Raji (cell line): ENCODE measurements around the gene SKAP1.

Experiments used
- POLR2A ChIP-seq: IDR thresholded peaks from 2 replicates; pipeline ENCODE4 v1.6.1; 2011; ENCODE audit warnings: low read depth, low read length, control low read depth; ENCODE audit not compliant: insufficient read depth

Gene SKAP1

DNA sequence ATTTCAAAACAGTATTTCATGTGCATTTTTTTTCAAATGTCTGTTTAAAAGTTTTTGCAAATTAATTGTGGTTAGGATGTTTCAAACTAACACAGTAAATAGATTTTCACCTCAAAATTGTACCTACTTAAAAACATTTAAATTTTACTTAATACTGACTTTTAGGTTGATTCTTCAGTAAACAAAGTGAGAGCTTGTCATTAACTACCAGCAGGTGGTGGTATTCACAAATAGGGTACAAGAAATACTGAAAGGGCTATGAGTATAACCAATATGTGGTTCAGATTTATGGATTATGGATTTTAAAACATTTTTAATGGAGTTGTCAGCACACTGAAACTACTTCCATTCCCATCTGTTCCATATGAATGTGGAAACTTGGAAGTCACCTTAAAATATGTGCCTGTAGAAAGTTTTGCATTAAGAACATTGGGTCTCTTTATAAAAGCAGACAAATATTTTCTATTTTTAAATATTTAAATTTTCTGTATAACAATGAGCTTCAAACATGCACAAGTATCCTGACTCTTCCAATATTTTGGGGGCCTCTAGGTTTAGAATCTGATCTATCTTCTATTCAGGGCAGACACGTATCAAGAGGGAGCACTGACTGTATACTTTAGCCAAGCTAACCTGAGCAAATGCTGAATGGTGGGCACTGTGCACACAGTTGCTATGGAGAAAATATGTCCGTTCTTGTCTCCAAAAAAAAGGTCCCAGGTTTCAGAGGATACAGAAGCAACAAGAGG lies 166.9 kb downstream of the SKAP1 start:
- no peak for TF ChIP-seq POLR2A

DNA sequence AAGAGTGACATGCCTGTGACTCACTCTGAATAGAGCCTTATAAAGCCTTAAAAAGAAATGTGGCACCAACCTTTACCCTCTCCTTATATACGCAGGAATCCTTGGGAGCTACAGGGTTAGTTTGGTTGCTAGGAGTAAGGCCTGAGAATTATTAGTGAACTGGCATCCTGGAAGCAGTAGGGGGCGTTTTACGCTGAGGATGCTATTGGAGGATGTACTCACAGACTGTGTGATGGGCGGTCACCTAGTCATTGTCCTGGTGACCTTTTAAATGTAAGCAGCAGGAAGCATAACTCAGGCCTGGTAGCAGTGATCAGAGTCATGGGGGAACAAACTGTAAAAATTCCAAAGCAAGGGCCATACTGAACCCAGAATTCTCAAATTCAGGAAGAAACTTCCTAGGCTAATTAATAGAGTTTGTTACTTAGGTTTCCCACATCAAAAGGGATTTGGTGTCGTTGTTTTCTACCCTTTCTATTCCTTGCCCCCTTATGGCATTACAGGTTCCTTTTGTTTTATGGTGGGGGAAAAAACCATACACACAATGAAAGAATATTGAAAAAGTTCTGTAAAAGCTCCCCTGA lies 168.6 kb downstream of the SKAP1 start:
- no peak for TF ChIP-seq POLR2A

GRCh38 chr17:48259694-48260291 lies 170.2 kb downstream of the SKAP1 start:
- no peak for TF ChIP-seq POLR2A

DNA sequence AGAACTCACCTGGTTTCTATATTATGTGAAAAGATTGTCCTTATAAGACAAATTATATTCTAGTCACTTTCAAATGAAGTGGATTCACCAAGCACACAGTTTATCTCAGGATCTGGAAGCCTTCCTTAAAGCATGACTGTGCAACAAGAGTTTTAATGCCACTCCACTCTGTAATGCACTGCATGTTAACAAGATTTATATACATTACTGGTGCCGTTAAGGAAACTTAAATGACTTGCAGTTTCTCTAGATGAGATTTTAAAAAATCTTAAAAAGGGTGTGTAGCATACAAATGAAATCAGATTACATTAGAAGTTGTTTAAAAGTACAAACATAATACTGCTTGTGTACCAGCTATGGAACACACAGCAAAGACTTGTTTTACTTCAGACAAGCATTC lies 171.7 kb downstream of the SKAP1 start:
- TF ChIP-seq POLR2A = no peak

GRCh38 chr17:48255759-48256158 lies 174.3 kb downstream of the SKAP1 start:
- TF ChIP-seq POLR2A = no peak

DNA sequence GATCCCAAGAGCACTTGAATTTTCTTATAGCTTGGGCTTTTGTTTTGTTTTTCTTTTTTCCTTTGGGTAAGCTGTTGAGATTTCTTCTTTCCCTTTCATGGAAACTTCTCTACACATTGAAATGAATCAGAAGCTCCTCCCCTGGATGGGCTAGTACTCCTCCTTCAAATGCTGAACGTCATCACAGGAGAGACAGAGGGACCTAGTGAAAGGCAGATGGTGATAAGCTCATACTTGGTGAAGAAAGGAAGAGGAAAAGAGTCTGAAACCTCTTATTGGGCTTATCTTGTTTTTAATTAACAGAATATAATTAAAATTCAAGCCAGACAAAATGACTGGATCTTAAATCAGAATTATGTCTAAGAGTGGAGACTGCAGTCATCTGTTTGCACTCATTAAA lies 175.1 kb downstream of the SKAP1 start:
- TF ChIP-seq POLR2A = no peak

DNA sequence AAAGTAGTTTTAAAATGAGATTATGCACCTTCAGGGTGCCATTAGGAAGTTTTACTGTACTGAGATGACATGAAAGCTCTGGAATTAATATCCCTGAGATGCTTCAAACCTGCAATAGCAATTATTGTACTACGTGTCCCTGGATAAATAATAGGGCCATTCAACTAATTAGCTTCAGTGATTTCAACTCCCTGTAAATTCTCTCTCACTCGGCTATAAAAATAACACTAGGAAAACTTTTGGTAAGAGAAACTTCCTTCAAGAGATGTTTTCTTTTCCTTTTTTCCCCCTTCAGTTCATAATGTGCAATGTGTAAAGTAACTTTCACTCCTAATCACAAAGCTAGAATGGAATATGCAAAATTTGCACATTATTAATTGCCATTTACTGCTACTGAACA lies 176.0 kb downstream of the SKAP1 start:
- no peak for TF ChIP-seq POLR2A

DNA sequence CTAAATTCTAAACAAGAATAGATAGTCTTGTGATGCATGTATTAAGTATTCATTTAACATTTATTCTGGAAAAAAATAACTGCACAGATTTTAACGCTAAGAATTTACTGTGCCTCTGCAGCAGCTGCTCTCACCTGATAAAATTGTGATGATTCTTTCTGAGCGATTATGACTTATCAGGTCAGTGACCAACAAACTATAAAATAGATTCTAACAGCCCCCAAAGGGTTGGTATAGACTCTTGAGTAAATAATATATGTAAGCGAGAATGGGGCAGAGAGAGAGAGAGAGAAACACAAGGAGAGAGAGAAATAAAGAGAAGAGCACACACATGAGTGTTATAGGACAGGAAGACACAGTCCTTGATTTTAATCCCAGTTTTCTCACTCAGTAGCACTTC lies 178.1 kb downstream of the SKAP1 start:
- TF ChIP-seq POLR2A = no peak

GRCh38 chr17:48250949-48251348 lies 179.1 kb downstream of the SKAP1 start:
- TF ChIP-seq POLR2A = no peak

DNA sequence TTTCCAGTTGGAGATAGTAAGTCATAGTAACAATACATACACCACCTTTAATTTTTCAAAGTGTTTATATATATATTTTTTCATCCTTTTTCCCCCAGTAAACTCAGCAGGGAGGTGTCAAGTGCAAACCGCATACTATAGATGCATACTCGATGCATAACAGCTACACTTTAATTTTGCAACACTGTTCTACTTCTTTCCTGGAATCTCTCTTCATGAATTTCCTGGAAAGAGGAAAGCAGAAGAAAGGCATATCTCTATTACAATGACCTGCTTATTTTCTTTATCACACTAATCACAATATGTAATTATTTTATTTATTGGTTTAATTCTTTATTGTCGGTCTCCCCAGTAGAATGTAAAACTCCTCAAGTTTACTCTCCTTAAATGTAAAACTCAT lies 182.4 kb downstream of the SKAP1 start:
- TF ChIP-seq POLR2A = no peak

- TF ChIP-seq POLR2A = no peak
Measured at GRCh38 chr17:48247038-48247437, 183.0 kb downstream of the SKAP1 start.

DNA sequence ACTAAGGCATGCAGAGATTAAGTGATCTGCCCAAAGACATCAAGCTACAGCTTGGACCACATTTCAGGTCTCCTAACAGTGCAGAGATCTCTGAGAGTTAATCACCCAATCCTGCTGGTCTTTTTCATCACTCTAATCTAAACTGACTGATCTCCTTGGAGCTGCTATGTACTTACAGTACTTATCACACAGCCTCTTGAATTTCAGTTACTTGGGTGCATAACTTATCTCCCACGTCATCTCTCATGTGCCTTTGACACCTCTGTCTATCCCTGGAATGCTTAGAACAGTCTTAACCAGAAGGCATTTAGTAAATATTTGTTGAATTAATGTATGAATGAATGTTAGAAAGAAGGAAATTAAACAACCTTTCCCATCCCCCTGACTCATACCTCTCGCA lies 183.4 kb downstream of the SKAP1 start:
- no peak for TF ChIP-seq POLR2A

GRCh38 chr17:48244814-48245213 lies 185.2 kb downstream of the SKAP1 start:
- TF ChIP-seq POLR2A = no peak

DNA sequence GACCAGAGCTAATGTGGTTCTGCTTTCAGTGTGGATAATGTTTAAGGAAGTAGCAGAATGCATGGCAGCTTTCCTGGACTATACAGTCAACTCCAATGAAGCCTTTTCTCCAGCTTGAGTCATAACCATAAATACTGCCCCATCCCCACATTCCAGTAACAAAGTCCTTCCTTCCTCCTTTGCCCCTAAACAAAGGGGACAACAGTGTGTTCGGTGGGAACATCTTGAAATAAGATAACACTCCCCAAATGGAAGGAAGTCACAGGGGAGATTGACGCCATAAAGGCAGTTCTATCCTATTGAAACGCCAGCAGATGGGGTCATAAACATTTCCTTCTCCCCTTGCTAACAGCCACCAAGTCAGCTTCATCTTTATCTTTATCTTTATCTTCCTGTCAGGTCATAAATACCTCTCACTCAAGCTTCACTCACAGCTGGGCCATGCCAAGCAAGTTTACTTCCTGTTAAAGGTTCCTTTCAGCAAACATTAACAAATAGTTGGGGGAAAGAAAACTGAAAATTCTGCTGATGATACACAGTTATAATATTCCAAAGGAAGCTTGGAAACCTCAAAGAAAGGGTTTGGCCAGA lies 185.8 kb downstream of the SKAP1 start:
- TF ChIP-seq POLR2A = no peak

- no peak for TF ChIP-seq POLR2A
Measured at GRCh38 chr17:48241770-48242497, 188.1 kb downstream of the SKAP1 start.

DNA sequence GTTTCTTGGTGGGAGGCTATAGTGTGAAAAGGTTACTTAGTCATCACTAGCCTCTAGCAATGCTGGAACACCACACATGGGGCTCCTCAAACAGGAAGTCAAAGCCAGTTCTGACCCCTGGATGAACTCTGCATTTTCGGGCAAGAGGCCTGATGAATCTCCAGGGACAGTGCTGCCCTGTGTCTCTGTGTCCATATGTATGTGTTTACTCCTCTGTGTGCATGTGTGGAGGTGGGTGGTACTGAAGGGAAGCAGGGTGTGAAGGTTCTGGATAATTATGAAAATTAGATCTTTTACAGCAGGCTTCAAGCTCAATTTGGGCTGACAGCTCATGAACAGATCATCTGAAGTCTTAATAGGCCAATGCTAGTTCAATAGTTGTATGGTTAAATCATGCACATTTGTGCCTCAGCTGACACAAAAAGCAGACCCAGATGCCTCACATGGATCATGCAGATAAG lies 188.9 kb downstream of the SKAP1 start:
- no peak for TF ChIP-seq POLR2A

- no peak for TF ChIP-seq POLR2A
Measured at GRCh38 chr17:48240562-48241130, 189.4 kb downstream of the SKAP1 start.
